HFF-Myc (cell line): ENCODE measurements around the gene CCSER1.

ENCODE experiments used
- DNase-seq: peaks from one replicate; pipeline ENCODE4 v3.0.0-alpha.2; 2011; ENCODE audit warnings: low read depth; ENCODE audit errors: extremely low read depth
- H3K4me3 ChIP-seq: replicated peaks from 2 replicates; pipeline ENCODE4 v1.5.1; 2011; ENCODE audit warnings: low read depth, mild to moderate bottlenecking, control low read depth, low read length
- CTCF ChIP-seq: IDR thresholded peaks from 2 replicates; pipeline ENCODE4 v1.5.1; 2012; ENCODE audit warnings: mild to moderate bottlenecking, low read depth, low read length, control low read depth; ENCODE audit errors: missing control alignments

Gene CCSER1

GRCh38 chr4:90438522-90438921 lies 311.3 kb downstream of the CCSER1 start:
- no peak for TF ChIP-seq CTCF
- no peak overlapping the region for H3K4me3 ChIP-seq
- no peak for DNase-seq

GRCh38 chr4:90441770-90442169 lies 314.6 kb downstream of the CCSER1 start:
- no peak for TF ChIP-seq CTCF
- no peak overlapping the region for H3K4me3 ChIP-seq
- no peak for DNase-seq

- DNase-seq: no peak
- H3K4me3 ChIP-seq: no peak overlapping the region
- no peak for TF ChIP-seq CTCF
Measured at GRCh38 chr4:90442619-90443018, 315.4 kb downstream of the CCSER1 start.

GRCh38 chr4:90443231-90443630 lies 316.0 kb downstream of the CCSER1 start:
- no peak overlapping the region for H3K4me3 ChIP-seq
- no peak for TF ChIP-seq CTCF
- DNase-seq: no peak

- DNase-seq: no peak
- H3K4me3 ChIP-seq: no peak overlapping the region
- TF ChIP-seq CTCF: no peak
Measured at GRCh38 chr4:90444904-90445303, 317.7 kb downstream of the CCSER1 start.

- no peak overlapping the region for H3K4me3 ChIP-seq
- DNase-seq: no peak
- TF ChIP-seq CTCF: no peak
Measured at GRCh38 chr4:90445380-90445779, 318.2 kb downstream of the CCSER1 start.

GRCh38 chr4:90449626-90450025 lies 322.4 kb downstream of the CCSER1 start:
- TF ChIP-seq CTCF: no peak
- DNase-seq: no peak

More at GRCh38 chr4:90449626-90450025, 322.4 kb downstream of the CCSER1 start:
- no peak overlapping the region for H3K4me3 ChIP-seq
